ENCODE measurements around the gene KCNA1.

The KCNA1 gene

DNA sequence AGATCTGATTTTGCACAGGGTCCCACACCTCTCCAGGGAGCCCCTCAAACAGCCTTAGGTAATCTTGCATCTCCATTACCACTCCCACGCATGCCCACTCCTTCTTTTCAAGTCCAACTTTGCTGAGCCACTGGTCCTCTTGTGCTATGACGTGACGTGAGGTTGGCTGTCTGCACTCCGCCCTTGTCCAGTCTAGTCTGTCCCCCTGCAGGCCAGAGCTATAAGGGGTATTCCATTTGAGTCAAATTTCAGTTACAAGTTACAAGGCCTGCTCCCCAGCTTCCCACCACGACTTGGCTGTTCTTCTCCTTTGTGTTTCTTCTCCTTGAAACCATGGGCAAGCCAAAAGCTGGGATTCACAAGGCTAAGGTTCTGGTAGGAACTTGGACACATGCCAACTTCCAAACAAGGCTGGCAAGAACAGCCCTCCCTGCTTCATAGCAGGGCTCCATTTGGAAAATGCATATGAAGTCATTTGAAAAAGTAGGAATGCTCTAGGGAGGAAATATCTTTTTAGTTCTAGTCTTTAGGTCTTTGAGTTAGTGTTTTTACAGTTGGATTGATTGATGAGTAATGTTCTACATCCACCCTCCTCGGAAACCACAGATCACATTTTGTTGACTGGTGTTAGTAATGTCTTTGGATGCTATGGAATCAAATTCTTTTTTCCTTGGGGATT is 49.1 kb downstream of the KCNA1 start:
- no peak for DNase-seq (ENCODE audit: low spot score)

DNA sequence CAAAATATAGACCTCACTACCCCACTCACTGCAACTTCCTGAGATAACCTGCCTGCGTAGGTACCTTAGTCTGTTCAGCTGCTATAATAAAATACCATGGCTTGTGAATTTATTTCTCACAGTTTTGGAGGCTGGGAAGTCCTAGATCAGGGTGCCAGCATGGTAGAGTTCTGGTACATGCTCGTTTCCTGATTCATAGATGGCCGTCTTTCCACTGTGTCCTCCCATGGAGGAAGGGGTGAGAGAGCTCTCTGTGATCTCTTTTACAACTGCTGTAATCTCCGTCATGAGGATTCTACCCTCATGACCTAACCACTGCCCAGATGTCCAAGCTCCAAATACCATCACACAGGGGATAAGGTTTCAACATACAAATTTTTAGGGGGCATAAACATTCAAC is 49.7 kb downstream of the KCNA1 start:
- ATAC-seq (ENCODE audit: low read depth): no peak
- Histone ChIP-seq H3K4me1 (ENCODE audit: insufficient read depth, poor library complexity, severe bottlenecking) (no peaks in the 10 kb centered on the region), H3K27me3 (ENCODE audit: insufficient read depth, poor library complexity, severe bottlenecking) (peaks cover 4% of the 10 kb centered on the region), H3K4me3 (ENCODE audit: severe bottlenecking) (no peak overlapping the region), H3K36me3 (ENCODE audit: low read depth) (no peaks in the 10 kb centered on the region), H3K27ac (ENCODE audit: poor library complexity, severe bottlenecking) (no peak overlapping the region), H3K9me3 (ENCODE audit: severe bottlenecking) (no peaks in the 10 kb centered on the region)
- no peak for DNase-seq (ENCODE audit: low spot score)
- TF ChIP-seq, protein P1, sequence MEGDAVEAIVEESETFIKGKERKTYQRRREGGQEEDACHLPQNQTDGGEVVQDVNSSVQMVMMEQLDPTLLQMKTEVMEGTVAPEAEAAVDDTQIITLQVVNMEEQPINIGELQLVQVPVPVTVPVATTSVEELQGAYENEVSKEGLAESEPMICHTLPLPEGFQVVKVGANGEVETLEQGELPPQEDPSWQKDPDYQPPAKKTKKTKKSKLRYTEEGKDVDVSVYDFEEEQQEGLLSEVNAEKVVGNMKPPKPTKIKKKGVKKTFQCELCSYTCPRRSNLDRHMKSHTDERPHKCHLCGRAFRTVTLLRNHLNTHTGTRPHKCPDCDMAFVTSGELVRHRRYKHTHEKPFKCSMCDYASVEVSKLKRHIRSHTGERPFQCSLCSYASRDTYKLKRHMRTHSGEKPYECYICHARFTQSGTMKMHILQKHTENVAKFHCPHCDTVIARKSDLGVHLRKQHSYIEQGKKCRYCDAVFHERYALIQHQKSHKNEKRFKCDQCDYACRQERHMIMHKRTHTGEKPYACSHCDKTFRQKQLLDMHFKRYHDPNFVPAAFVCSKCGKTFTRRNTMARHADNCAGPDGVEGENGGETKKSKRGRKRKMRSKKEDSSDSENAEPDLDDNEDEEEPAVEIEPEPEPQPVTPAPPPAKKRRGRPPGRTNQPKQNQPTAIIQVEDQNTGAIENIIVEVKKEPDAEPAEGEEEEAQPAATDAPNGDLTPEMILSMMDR (IDR thresholded peaks at IDR 0.05; ENCODE audit: poor library complexity, severe bottlenecking): no peak

More for the DNA sequence above, 49.1 kb downstream of the KCNA1 start:
- Histone ChIP-seq H3K4me1 (ENCODE audit: insufficient read depth, poor library complexity, severe bottlenecking) (no peaks in the 10 kb centered on the region), H3K36me3 (ENCODE audit: low read depth) (no peaks in the 10 kb centered on the region), H3K4me3 (ENCODE audit: severe bottlenecking) (no peak overlapping the region), H3K9me3 (ENCODE audit: severe bottlenecking) (no peaks in the 10 kb centered on the region), H3K27me3 (ENCODE audit: insufficient read depth, poor library complexity, severe bottlenecking) (peaks cover 4% of the 10 kb centered on the region), H3K27ac (ENCODE audit: poor library complexity, severe bottlenecking) (no peak overlapping the region)
- TF ChIP-seq, protein P1 (IDR thresholded peaks at IDR 0.05; ENCODE audit: poor library complexity, severe bottlenecking): no peak
- ATAC-seq (ENCODE audit: low read depth): no peak

DNA sequence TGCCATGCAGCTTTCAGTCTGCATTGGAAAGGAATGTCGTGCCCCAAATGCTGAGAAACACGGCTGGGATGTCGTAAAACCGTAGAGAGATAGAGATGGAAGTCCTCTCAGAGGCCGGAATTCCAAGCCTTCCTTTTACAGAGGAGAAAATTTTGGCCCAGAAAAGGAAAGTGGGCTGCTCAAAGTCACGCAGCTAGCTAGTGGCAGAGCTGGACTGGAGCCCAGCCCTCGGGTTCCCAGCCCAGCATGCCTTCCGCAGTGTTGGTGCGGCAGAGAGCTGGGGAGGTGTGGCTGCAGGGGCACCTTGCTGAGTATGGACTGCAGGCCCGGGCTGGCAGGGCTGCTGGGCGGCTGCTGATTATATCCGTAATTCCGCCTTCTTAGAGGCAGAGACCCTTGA is 50.3 kb downstream of the KCNA1 start:
- no peak overlapping the region for H3K27ac ChIP-seq (ENCODE audit: poor library complexity, severe bottlenecking)
- no peaks in the 10 kb centered on the region for H3K4me1 ChIP-seq (ENCODE audit: insufficient read depth, poor library complexity, severe bottlenecking)
- H3K9me3 ChIP-seq (ENCODE audit: severe bottlenecking): no peaks in the 10 kb centered on the region
- no peaks in the 10 kb centered on the region for H3K36me3 ChIP-seq (ENCODE audit: low read depth)
- H3K27me3 ChIP-seq (ENCODE audit: insufficient read depth, poor library complexity, severe bottlenecking): peaks cover 4% of the 10 kb centered on the region
- DNase-seq (ENCODE audit: low spot score): no peak
- no peak overlapping the region for H3K4me3 ChIP-seq (ENCODE audit: severe bottlenecking)
- TF ChIP-seq, protein P1 (IDR thresholded peaks at IDR 0.05; ENCODE audit: poor library complexity, severe bottlenecking): no peak
- ATAC-seq (ENCODE audit: low read depth): no peak

DNA sequence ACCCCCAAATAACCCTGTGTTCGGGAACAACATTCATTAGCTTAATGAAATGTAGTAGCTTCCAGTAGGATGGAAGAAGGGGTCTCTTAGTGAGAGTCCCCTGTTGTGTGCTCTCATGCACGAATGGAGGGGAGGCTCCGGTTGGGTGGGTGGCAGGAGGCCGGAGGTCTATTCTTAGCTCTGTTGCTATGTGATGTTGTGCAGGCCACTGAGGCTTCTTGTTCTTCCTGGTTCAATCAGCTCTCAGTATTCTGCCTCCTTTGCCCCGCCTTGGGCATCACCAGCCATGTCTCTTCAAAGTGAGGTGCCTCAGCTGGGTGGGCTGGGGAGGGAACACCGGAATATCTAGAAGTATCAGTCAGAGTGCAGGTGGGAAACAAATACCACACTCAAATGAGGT is 50.8 kb downstream of the KCNA1 start:
- Histone ChIP-seq H3K9me3 (ENCODE audit: severe bottlenecking) (no peaks in the 10 kb centered on the region), H3K27me3 (ENCODE audit: insufficient read depth, poor library complexity, severe bottlenecking) (peaks cover 4% of the 10 kb centered on the region), H3K27ac (ENCODE audit: poor library complexity, severe bottlenecking) (no peak overlapping the region), H3K4me1 (ENCODE audit: insufficient read depth, poor library complexity, severe bottlenecking) (no peaks in the 10 kb centered on the region), H3K36me3 (ENCODE audit: low read depth) (no peaks in the 10 kb centered on the region), H3K4me3 (ENCODE audit: severe bottlenecking) (no peak overlapping the region)
- DNase-seq (ENCODE audit: low spot score) (no peak), ATAC-seq (ENCODE audit: low read depth) (no peak)
- TF ChIP-seq, protein P1 (IDR thresholded peaks at IDR 0.05; ENCODE audit: poor library complexity, severe bottlenecking): no peak

DNA sequence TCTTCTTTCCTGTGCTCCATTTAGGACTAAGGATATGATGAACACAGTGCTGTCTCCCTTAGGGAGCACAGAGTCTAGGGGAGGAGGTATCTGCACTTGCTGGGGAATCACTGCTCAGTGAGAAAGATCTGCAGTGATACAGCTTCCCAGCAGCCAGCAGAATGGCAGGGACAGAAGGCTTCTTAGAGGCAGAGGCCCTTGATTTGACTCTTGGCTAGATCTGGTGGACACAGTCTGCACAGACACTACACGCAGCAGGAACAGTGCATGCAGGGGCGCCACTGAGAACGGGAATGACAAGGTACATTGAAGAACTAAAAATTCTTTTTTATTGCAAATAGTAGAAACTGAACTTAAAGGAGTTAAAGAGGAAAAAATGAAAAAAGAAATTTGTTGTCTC is 51.6 kb downstream of the KCNA1 start:
- peaks cover 4% of the 10 kb centered on the region for H3K27me3 ChIP-seq (ENCODE audit: insufficient read depth, poor library complexity, severe bottlenecking)
- DNase-seq (ENCODE audit: low spot score) (no peak), ATAC-seq (ENCODE audit: low read depth) (no peak)
- no peaks in the 10 kb centered on the region for H3K36me3 ChIP-seq (ENCODE audit: low read depth)
- no peak overlapping the region for H3K4me3 ChIP-seq (ENCODE audit: severe bottlenecking)
- no peak overlapping the region for H3K27ac ChIP-seq (ENCODE audit: poor library complexity, severe bottlenecking)
- TF ChIP-seq, protein P1 (IDR thresholded peaks at IDR 0.05; ENCODE audit: poor library complexity, severe bottlenecking): no peak
- H3K4me1 ChIP-seq (ENCODE audit: insufficient read depth, poor library complexity, severe bottlenecking): no peaks in the 10 kb centered on the region
- H3K9me3 ChIP-seq (ENCODE audit: severe bottlenecking): no peaks in the 10 kb centered on the region
